PC-3 (cell line): Measurements from ENCODE around the gene ZNF574. TPM values are rescaled to one million over a fixed set of nuclear protein-coding genes. Genes with fewer than 3 reads are reported as not detected.

Experiments used
- ATAC-seq: fragments of 200-7000 bp; cut with Tn5 transposase; 2 replicates; pipeline ENCODE4 v1.9.1; 2020; ENCODE audit warnings: mild to moderate bottlenecking, moderate library complexity
- BruUV-seq: library from RNA; stranded (reverse); fragments of 400-500 nt; replicated peaks from 2 replicates; lab custom pipeline; 2021; lab: Mats Ljungman, UMichigan
- CTCF ChIA-PET: fragments of 300-600 bp; sonication (Branson Sonifier 250); formaldehyde crosslinking; loops from one replicate; lab custom pipeline; 2022; ENCODE audit warnings: antibody characterized with exemption; lab: Charles Lee
- POLR2A ChIA-PET: fragments of 300-600 bp; sonication (Branson Sonifier 250); formaldehyde crosslinking; loops from one replicate; lab custom pipeline; 2022; ENCODE audit warnings: antibody characterized with exemption; ENCODE audit not compliant: unreplicated experiment; lab: Charles Lee
- DNase-seq: peaks from one replicate; pipeline ENCODE4 v3.0.0-alpha.2; 2015
- H2AFZ ChIP-seq: fragments of 300-600 bp; sonication (generic); 2 replicates; pipeline ENCODE4 v1.6.0; 2016; ENCODE audit warnings: antibody characterized with exemption, low read length
- H3F3A ChIP-seq: fragments of 300-600 bp; sonication (generic); one replicate; pipeline ENCODE4 v1.6.0; 2017; ENCODE audit warnings: antibody characterized with exemption, low read length, control low read depth, mild to moderate bottlenecking; ENCODE audit not compliant: unreplicated experiment
- H3K27ac ChIP-seq: fragments of 300-600 bp; sonication (generic); 2 replicates; pipeline ENCODE4 v1.5.1; 2016; ENCODE audit warnings: mild to moderate bottlenecking, low read length
- H3K27me3 ChIP-seq: fragments of 300-600 bp; sonication (generic); 2 replicates; pipeline ENCODE4 v1.6.1; 2016; ENCODE audit warnings: low read length, mixed read lengths
- H3K36me3 ChIP-seq: fragments of 300-600 bp; sonication (generic); 2 replicates; pipeline ENCODE4 v1.6.1; 2016; ENCODE audit warnings: low read depth, mixed run types, low read length, mixed read lengths
- H3K4me1 ChIP-seq: fragments of 300-600 bp; sonication (generic); 2 replicates; pipeline ENCODE4 v1.5.1; 2016; ENCODE audit warnings: low read length; ENCODE audit not compliant: insufficient read depth
- H3K4me2 ChIP-seq: fragments of 300-600 bp; sonication (generic); 2 replicates; pipeline ENCODE4 v1.6.0; 2016; ENCODE audit warnings: low read length
- H3K4me3 ChIP-seq: fragments of 300-600 bp; sonication (generic); 2 replicates; pipeline ENCODE4 v1.5.1; 2016; ENCODE audit warnings: mild to moderate bottlenecking, low read length, mixed read lengths
- H3K79me2 ChIP-seq: fragments of 300-600 bp; sonication (generic); 2 replicates; pipeline ENCODE4 v1.6.1; 2017; ENCODE audit warnings: low read length, mixed read lengths
- H3K9ac ChIP-seq: fragments of 300-600 bp; sonication (generic); 2 replicates; pipeline ENCODE4 v1.6.0; 2016; ENCODE audit warnings: mild to moderate bottlenecking, low read length
- H3K9me2 ChIP-seq: fragments of 300-600 bp; sonication (generic); replicated peaks from 2 replicates; pipeline ENCODE4 v1.6.1; 2016; ENCODE audit warnings: mixed run types, low read length, mixed read lengths
- H3K9me3 ChIP-seq: fragments of 300-600 bp; sonication (generic); 2 replicates; pipeline ENCODE4 v1.6.1; 2016; ENCODE audit warnings: low read length, mixed read lengths
- H4K20me1 ChIP-seq: fragments of 300-600 bp; sonication (generic); 2 replicates; pipeline ENCODE4 v1.6.1; 2016; ENCODE audit warnings: low read length, mixed read lengths
- CTCF ChIP-seq: fragments of 300-600 bp; sonication (generic); conservative IDR thresholded peaks from 2 replicates; pipeline ENCODE4 v1.5.1; 2017; ENCODE audit warnings: antibody characterized with exemption, low read depth, mild to moderate bottlenecking, low read length
- EZH2 ChIP-seq: fragments of 300-600 bp; sonication (generic); IDR thresholded peaks from one replicate; pipeline ENCODE4 v1.6.1; 2017; ENCODE audit warnings: antibody characterized with exemption, mild to moderate bottlenecking, low read length; ENCODE audit not compliant: unreplicated experiment
- EZH2phosphoT487 ChIP-seq: fragments of 300-600 bp; sonication (generic); IDR thresholded peaks from 2 replicates; pipeline ENCODE4 v1.6.1; 2018; ENCODE audit warnings: mild to moderate bottlenecking, antibody characterized with exemption, low read length, borderline replicate concordance
- intact Hi-C: fragments of 100-400 bp; cut with micrococcal nuclease; formaldehyde crosslinking; loops from 2 replicates; pipeline ENCODE4 v1.9.0; 2023
- total RNA-seq: library from RNA; depleted of rRNA; stranded (reverse); fragments of >200 nt; gene quantifications from 2 replicates; pipeline ENCODE4 v1.2.3, GENCODE V29; 2014

Gene ZNF574
- total RNA-seq, 1 experiment from 2014 or later = 14.4 TPM

DNA sequence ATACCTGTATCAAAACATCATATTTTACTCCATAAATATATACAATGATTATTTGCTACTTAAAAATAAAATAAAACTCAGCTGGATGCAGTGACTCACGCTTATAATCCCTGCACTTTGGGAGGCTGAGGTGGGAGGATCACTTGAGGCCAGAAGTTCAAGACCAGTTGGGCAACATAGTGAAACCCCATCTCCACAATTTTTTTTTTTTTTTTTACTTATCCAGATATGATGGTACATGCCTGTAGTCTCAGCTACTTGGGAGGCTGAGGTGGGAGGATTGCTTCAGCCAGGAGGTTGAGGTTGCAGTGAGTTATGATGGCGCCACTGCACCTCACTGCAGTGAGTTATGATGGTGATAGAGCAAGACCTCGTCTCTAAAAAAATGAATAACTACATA lies 33.9 kb downstream of the ZNF574 start:
- H3K27me3 ChIP-seq = no peaks in the 10 kb centered on the region
- no peak overlapping the region for H3K4me3 ChIP-seq
- no peaks in the 10 kb centered on the region for H3K9me2 ChIP-seq
- no peak overlapping the region for H3K27ac ChIP-seq
- no peak overlapping the region for H3K4me2 ChIP-seq
- CTCF ChIA-PET = no interaction called here
- H3K9me3 ChIP-seq = no peaks in the 10 kb centered on the region
- POLR2A ChIA-PET = no interaction called here
- H2AFZ ChIP-seq = no peak overlapping the region
- H3K79me2 ChIP-seq = no peaks in the 10 kb centered on the region
- H3F3A ChIP-seq = no peaks in the 10 kb centered on the region
- H3K36me3 ChIP-seq = peaks cover 2% of the 10 kb centered on the region; the same call in 1 of the 2 replicates
- BruUV-seq = no TSS peak
- no peak overlapping the region for H3K9ac ChIP-seq
- ATAC-seq = no peak
- H4K20me1 ChIP-seq = no peaks in the 10 kb centered on the region
- intact Hi-C loops = no loop called here
- DNase-seq = no peak
- TF ChIP-seq CTCF (no peak), EZH2 (no peak), EZH2phosphoT487 (no peak)
- peaks cover 33% of the 10 kb centered on the region for H3K4me1 ChIP-seq

DNA sequence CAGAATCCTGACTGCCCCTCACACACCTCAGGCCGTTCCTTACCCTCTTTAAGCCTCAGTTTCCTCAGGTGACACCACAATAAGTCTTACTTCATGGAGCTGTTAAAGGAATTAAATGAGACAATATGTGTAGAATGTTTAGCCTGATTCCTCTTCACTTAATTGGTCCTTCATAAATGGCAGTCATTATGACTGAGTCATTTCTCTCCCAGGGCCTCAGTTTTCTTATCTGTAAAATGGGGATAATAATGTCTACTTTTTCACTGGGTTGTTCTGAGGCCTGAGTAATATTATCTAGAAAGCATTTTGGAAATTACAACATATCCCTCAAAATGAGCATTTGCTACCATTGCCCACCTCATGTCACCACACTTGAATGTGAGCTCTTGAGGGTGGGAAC lies 34.7 kb downstream of the ZNF574 start:
- Histone ChIP-seq H2AFZ (no peak overlapping the region), H3K79me2 (no peaks in the 10 kb centered on the region), H3K4me3 (no peak overlapping the region), H3K27ac (no peak overlapping the region), H3K9ac (no peak overlapping the region), H3F3A (no peaks in the 10 kb centered on the region), H3K9me2 (no peaks in the 10 kb centered on the region), H4K20me1 (no peaks in the 10 kb centered on the region), H3K9me3 (no peaks in the 10 kb centered on the region), H3K27me3 (no peaks in the 10 kb centered on the region), H3K4me2 (no peak overlapping the region), H3K4me1 (peaks cover 37% of the 10 kb centered on the region), H3K36me3 (peaks cover 2% of the 10 kb centered on the region; the same call in 1 of the 2 replicates)
- intact Hi-C loops = no loop called here
- TF ChIP-seq EZH2phosphoT487 (no peak), CTCF (no peak), EZH2 (no peak)
- no peak for ATAC-seq
- ChIA-PET CTCF (no interaction called here), POLR2A (no interaction called here)
- no peak for DNase-seq
- no TSS peak for BruUV-seq

- CTCF ChIA-PET = no interaction called here
- no peak overlapping the region for H3K4me3 ChIP-seq
Measured at GRCh38 chr19:42111384-42111783, 35.4 kb downstream of the ZNF574 start.

More at GRCh38 chr19:42111384-42111783, 35.4 kb downstream of the ZNF574 start:
- H3K9me2 ChIP-seq = no peaks in the 10 kb centered on the region
- POLR2A ChIA-PET = no interaction called here
- no peaks in the 10 kb centered on the region for H3K79me2 ChIP-seq
- H3K27me3 ChIP-seq = no peaks in the 10 kb centered on the region
- H4K20me1 ChIP-seq = no peaks in the 10 kb centered on the region
- peaks cover 37% of the 10 kb centered on the region for H3K4me1 ChIP-seq
- TF ChIP-seq EZH2phosphoT487 (no peak), CTCF (no peak), EZH2 (no peak)
- H3F3A ChIP-seq = no peaks in the 10 kb centered on the region
- no peak for DNase-seq
- intact Hi-C loops = no loop called here
- H3K36me3 ChIP-seq = peaks cover 2% of the 10 kb centered on the region; the same call in 1 of the 2 replicates
- H2AFZ ChIP-seq = no peak overlapping the region
- no peak overlapping the region for H3K27ac ChIP-seq
- no peak for ATAC-seq
- H3K4me2 ChIP-seq = no peak overlapping the region
- no TSS peak for BruUV-seq
- H3K9me3 ChIP-seq = no peaks in the 10 kb centered on the region
- no peak overlapping the region for H3K9ac ChIP-seq
